T-cell (primary cell): ENCODE measurements around the gene SYNE1. TPM values are rescaled to one million over a fixed set of nuclear protein-coding genes. Genes with fewer than 3 reads are reported as not detected.

ENCODE experiments used
- ATAC-seq, 4 experiments: fragments of 200-7000 bp in 3 of 4; fragments of 150-1000 bp in 1 of 4; cut with Tn5 transposase; replicated peaks in 1 of 4; 1 replicate in 3 of 4; 2 replicates in 1 of 4; pipeline ENCODE4 v1.10.0; 2021; ENCODE audit warnings: moderate library complexity in 3 of 4, mild to moderate bottlenecking in 2 of 4, moderate number of reproducible peaks in 1 of 4
- CTCF ChIA-PET, 2 donors: fragments of 300-600 bp; sonication (Branson Sonifier 250); formaldehyde crosslinking; loops; one replicate each; lab custom pipeline; 2022; ENCODE audit warnings: antibody characterized with exemption in 2 of 2; lab: Charles Lee
- POLR2A ChIA-PET, 2 donors: fragments of 300-600 bp; sonication (Branson Sonifier 250); formaldehyde crosslinking; loops; one replicate each; lab custom pipeline; 2022; ENCODE audit warnings: antibody characterized with exemption in 2 of 2; lab: Charles Lee
- DNase-seq, 35 experiments: peaks; one replicate each; pipeline versions ENCODE4 v3.0.0 to v3.0.0-alpha.2; 2013 to 2023
- H3K27ac ChIP-seq: one replicate; pipeline ENCODE4 v1.5.1; 2013; ENCODE audit warnings: low read length
- H3K27me3 ChIP-seq, 2 experiments: replicated peaks in 1 of 2; 1 replicate in 1 of 2; 2 replicates in 1 of 2; pipeline versions ENCODE4 v1.6.1 to v1.7.0; 2013; ENCODE audit warnings: low read length in 1 of 2, mixed read lengths in 1 of 2; ENCODE audit not compliant: control insufficient read depth in 2 of 2, insufficient read depth in 2 of 2; ENCODE audit errors: extremely low read depth in 1 of 2
- H3K36me3 ChIP-seq, 2 donors: 1 replicate in 1 of 2; 2 replicates in 1 of 2; pipeline versions ENCODE4 v1.6.1 to v1.7.0; 2013; ENCODE audit warnings: low read length in 1 of 2; ENCODE audit not compliant: control insufficient read depth in 2 of 2, insufficient read depth in 1 of 2; ENCODE audit errors: extremely low read depth in 1 of 2
- H3K4me1 ChIP-seq, 2 experiments: 1 replicate in 1 of 2; 2 replicates in 1 of 2; pipeline versions ENCODE4 v1.6.1 to v1.7.0; 2013; ENCODE audit warnings: low read length in 2 of 2, mixed read lengths in 1 of 2; ENCODE audit not compliant: insufficient read depth in 2 of 2, control insufficient read depth in 1 of 2; ENCODE audit errors: extremely low read depth in 1 of 2
- H3K4me3 ChIP-seq, 2 donors: 1 replicate in 1 of 2; 2 replicates in 1 of 2; pipeline versions ENCODE4 v1.5.1 to v1.7.0; 2013; ENCODE audit warnings: mild to moderate bottlenecking in 2 of 2, low read length in 1 of 2, moderate library complexity in 1 of 2; ENCODE audit not compliant: control insufficient read depth in 1 of 2; ENCODE audit errors: extremely low read depth in 1 of 2
- H3K9me3 ChIP-seq: 2 replicates; pipeline ENCODE4 v1.7.0; 2013
- H3K27ac Mint-ChIP-seq, 2 donors: one replicate each; pipeline ENCODE4 v1.8.0; 2020 to 2021; ENCODE audit warnings: mild to moderate bottlenecking in 2 of 2, mixed read lengths in 2 of 2
- H3K27me3 Mint-ChIP-seq, 2 donors: one replicate each; pipeline ENCODE4 v1.8.0; 2021 to 2022; ENCODE audit warnings: mixed read lengths in 2 of 2
- H3K36me3 Mint-ChIP-seq: one replicate; pipeline ENCODE4 v1.8.0; 2021; ENCODE audit warnings: mixed read lengths
- H3K4me1 Mint-ChIP-seq, 3 donors: one replicate each; pipeline ENCODE4 v1.8.0; 2020 to 2022; ENCODE audit warnings: mixed read lengths in 3 of 3, mild to moderate bottlenecking in 1 of 3
- H3K4me3 Mint-ChIP-seq, 3 donors: one replicate each; pipeline ENCODE4 v1.8.0; 2020 to 2022; ENCODE audit warnings: mild to moderate bottlenecking in 3 of 3, mixed read lengths in 3 of 3, moderate library complexity in 3 of 3
- H3K9me3 Mint-ChIP-seq, 3 donors: one replicate each; pipeline ENCODE4 v1.8.0; 2020 to 2022; ENCODE audit warnings: mixed read lengths in 3 of 3
- WGBS: methylation state at CpG from one replicate; pipeline ENCODE4 v1.1.5; 2013; ENCODE audit warnings: missing lambda C conversion rate; ENCODE audit not compliant: insufficient coverage; 5-methylcytosine and 5-hydroxymethylcytosine counted together
- total RNA-seq, 35 experiments: library from RNA in 6 of 35; stranded (reverse) in 6 of 35; fragments of 120-200 nt in 1 of 35; gene quantifications; one replicate each; pipeline versions ENCODE4 v1.2.1 to v1.2.4 and lab custom pipeline; 2013 to 2026

The SYNE1 gene
- total RNA-seq, 5 donors from 2014 or later (not counting 1 experiment from before 2014, with no cell fraction given) = 174 to 235 (median 192) TPM

DNA sequence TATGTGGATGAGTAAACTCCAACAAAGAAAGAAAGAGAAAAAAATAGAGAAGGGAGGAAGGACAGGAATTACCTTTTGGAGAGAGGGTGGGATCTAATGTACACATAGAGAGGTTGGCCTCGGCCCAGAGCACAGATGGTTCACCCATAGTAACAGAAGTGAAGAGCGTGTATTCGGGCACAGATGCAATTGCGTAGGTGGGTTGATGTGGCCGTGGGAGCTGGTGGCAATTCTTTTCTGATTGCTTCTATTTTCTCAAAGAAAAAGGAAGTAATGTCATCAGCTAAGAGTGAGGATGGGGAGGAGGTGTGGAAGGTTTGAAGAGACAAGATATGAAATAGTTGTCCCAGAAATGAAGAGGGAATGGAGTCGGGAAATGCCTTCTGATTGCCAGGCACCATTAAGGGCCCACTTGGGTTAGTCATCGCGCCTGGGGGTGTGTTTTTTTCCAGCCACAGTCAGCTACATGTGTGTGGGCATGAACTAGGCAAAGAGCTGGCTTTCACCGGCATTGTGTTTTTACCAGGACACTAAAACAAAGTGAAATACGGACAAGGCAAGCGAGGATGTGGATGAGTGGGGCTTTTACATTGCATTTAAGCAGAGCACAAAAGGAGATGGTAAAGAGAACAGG lies 158.7 kb downstream of the SYNE1 start:
- no peaks in the 10 kb centered on the region for H3K4me1 ChIP-seq
- no peak overlapping the region for H3K4me3 ChIP-seq
- no peaks in the 10 kb centered on the region for H3K27me3 ChIP-seq
- Mint-ChIP-seq H3K36me3 (no peaks in the 10 kb centered on the region), H3K4me3 (no peak overlapping the region), H3K27me3 (peaks cover 0 to 4% of the 10 kb centered on the region in 2 donors), H3K4me1 (no peaks in the 10 kb centered on the region), H3K27ac (no peak overlapping the region), H3K9me3 (peaks cover 0 to 3% (median 0%) of the 10 kb centered on the region in 3 donors)
- ChIA-PET CTCF (interaction anchor here in 1 of 2 donors (0.6 kb wide), 1 partner anchor 204 kb away, joined by 7 read pairs; no protein-coding TSS in a partner anchor), POLR2A (no interaction called here)
- no peak for ATAC-seq
- H3K9me3 ChIP-seq = no peaks in the 10 kb centered on the region
- 91% methylated on average over 11 of the region's 11 CpGs for WGBS
- H3K27ac ChIP-seq = no peak overlapping the region
- H3K36me3 ChIP-seq = peaks cover 0 to 11% of the 10 kb centered on the region in 2 donors
- no peak for DNase-seq

DNA sequence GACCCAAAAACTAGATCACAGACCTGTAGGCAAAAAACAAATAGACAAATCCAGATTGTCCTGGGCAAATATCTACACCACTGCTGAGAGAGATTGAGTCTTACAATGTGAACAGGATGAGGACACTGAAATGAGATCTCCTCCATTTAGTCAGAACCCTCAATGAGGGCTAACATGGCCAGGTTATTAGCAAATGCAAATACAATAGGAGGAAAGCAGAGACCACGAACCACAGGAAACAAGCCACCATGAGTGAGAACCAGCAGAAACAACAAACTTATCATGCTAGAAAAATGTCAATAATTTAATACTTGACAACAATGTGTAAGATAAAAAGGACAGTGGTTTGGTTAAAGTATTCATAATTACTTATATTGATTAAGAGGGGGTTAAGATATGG lies 162.8 kb downstream of the SYNE1 start:
- DNase-seq (no peak), ATAC-seq (no peak)
- no peak overlapping the region for H3K27ac Mint-ChIP-seq
- Histone ChIP-seq H3K4me1 (no peaks in the 10 kb centered on the region), H3K4me3 (no peak overlapping the region), H3K9me3 (no peaks in the 10 kb centered on the region), H3K27me3 (no peaks in the 10 kb centered on the region), H3K27ac (no peak overlapping the region), H3K36me3 (peaks cover 0 to 3% of the 10 kb centered on the region in 2 donors)
- H3K4me1 Mint-ChIP-seq = no peaks in the 10 kb centered on the region
- no CpG with 5 or more reads among the region's 1 CpG for WGBS
- H3K9me3 Mint-ChIP-seq = peaks cover 0 to 3% (median 0%) of the 10 kb centered on the region in 3 donors
- peaks cover 0 to 8% of the 10 kb centered on the region in 2 donors for H3K27me3 Mint-ChIP-seq
- no peaks in the 10 kb centered on the region for H3K36me3 Mint-ChIP-seq
- POLR2A ChIA-PET = no interaction called here
- H3K4me3 Mint-ChIP-seq = no peak overlapping the region
- CTCF ChIA-PET = no interaction called here

DNA sequence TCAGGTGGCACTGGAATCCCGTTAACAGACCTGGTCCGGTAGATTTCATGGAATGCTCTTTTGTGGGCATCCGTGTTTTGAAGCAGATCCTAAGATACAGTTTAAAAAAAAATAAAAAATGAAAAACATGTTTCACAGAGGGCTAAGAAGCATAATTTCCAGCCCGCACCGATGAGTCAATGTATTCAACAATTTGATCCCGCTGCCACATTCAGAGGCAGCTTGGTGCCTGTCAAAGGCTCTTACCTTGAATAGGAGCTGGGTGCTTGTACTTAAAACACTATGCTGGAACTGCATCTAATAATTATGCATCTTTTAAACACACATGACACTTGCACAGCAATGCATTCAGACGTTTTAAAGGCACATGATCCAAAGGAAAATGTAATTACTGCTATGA lies 164.8 kb downstream of the SYNE1 start:
- Mint-ChIP-seq H3K4me3 (no peak overlapping the region), H3K27me3 (peaks cover 0 to 8% of the 10 kb centered on the region in 2 donors), H3K9me3 (peaks cover 0 to 3% (median 0%) of the 10 kb centered on the region in 3 donors), H3K27ac (no peak overlapping the region), H3K36me3 (no peaks in the 10 kb centered on the region), H3K4me1 (no peaks in the 10 kb centered on the region)
- Histone ChIP-seq H3K4me1 (no peaks in the 10 kb centered on the region), H3K36me3 (no peaks in the 10 kb centered on the region), H3K9me3 (no peaks in the 10 kb centered on the region), H3K4me3 (no peak overlapping the region), H3K27me3 (no peaks in the 10 kb centered on the region), H3K27ac (no peak overlapping the region)
- no peak for DNase-seq
- 96% methylated on average over 4 of the region's 7 CpGs for WGBS
- CTCF ChIA-PET = no interaction called here
- no peak for ATAC-seq
- POLR2A ChIA-PET = interaction anchor here in 1 of 2 donors (0.6 kb wide), 1 partner anchor 236 kb away, joined by 3 read pairs; no protein-coding TSS in a partner anchor

DNA sequence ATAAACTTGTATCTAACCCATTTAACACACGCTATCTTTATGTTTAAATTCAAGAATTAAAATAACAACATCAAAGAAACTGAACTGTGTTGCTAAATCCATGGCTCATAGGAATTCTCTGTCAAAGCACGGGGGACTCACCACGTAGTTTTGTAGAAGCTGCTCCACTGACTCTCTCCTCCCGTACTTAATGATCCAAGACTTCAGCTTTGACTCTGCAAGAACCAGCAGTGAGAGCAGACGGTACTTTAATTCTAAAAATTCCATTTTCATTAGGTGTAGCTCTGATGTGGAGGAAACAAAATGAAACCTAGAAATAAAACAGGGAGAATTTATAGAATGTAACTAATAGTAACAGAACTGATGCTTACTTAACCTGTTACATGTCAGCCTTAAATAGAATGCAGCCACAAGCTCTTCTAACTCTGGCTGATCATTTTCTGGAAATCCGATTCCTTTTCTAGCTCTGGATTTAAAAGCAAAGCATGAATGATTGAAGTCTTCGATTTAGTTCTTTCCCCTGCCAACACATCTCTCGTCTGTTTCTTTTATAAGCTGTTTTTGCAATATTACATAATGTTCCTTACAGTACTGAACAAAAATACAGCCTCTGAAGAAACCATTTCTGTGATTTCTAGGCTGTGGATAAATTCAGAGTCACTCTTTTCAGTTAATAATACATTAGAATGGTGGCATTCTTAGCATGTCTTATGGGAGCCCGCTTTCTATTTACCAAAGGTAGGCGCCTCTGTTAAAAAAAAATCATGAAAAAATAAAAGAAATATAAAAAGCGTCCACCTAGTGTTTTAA lies 165.5 kb downstream of the SYNE1 start:
- no peak overlapping the region for H3K27ac Mint-ChIP-seq
- H3K4me1 Mint-ChIP-seq = no peaks in the 10 kb centered on the region
- POLR2A ChIA-PET = no interaction called here
- DNase-seq (no peak), ATAC-seq (no peak)
- Histone ChIP-seq H3K4me1 (no peaks in the 10 kb centered on the region), H3K27ac (no peak overlapping the region), H3K4me3 (no peak overlapping the region), H3K9me3 (no peaks in the 10 kb centered on the region), H3K27me3 (no peaks in the 10 kb centered on the region), H3K36me3 (no peaks in the 10 kb centered on the region)
- WGBS = 89% methylated on average over 4 of the region's 11 CpGs
- peaks cover 0 to 3% (median 0%) of the 10 kb centered on the region in 3 donors for H3K9me3 Mint-ChIP-seq
- H3K27me3 Mint-ChIP-seq = peaks cover 0 to 8% of the 10 kb centered on the region in 2 donors
- CTCF ChIA-PET = no interaction called here
- H3K4me3 Mint-ChIP-seq = no peak overlapping the region
- H3K36me3 Mint-ChIP-seq = no peaks in the 10 kb centered on the region

DNA sequence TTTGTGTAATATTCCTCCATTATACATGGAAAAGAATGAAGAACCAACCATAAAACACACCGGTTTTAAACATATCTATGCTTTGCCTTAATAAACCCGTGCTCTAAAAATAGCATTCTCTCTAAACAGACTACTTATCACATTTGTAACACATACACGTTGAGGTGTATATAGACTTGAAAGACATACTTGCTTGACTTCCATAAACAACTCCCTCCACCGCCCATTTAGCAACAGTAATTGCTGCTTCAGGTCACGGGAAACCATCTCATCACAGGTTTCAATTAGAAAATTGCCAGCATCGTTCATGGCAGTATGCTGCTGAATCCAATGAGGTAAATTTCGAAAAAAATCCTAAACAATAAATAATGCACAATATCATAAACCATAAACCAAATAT lies 174.0 kb downstream of the SYNE1 start:
- H3K27me3 ChIP-seq = no peaks in the 10 kb centered on the region
- H3K4me1 ChIP-seq = peaks cover 0 to 4% of the 10 kb centered on the region in 2 experiments
- DNase-seq = no peak
- Mint-ChIP-seq H3K27me3 (peaks cover 4 to 16% of the 10 kb centered on the region in 2 donors), H3K36me3 (no peaks in the 10 kb centered on the region), H3K4me3 (peak overlapping the region in 1 of 3 donors; percentile 41), H3K9me3 (no peaks in the 10 kb centered on the region), H3K27ac (no peak overlapping the region), H3K4me1 (peaks cover 9 to 12% (median 11%) of the 10 kb centered on the region in 3 donors)
- H3K27ac ChIP-seq = no peak overlapping the region
- WGBS = 100% methylated on average over 1 of the region's 7 CpGs
- CTCF ChIA-PET = interaction anchor here in 1 of 2 donors (0.6 kb wide), 1 partner anchor 207 kb away, joined by 4 read pairs; no protein-coding TSS in a partner anchor
- no peak for ATAC-seq
- H3K4me3 ChIP-seq = no peak overlapping the region
- peaks cover 0 to 6% of the 10 kb centered on the region in 2 donors for H3K36me3 ChIP-seq
- POLR2A ChIA-PET = interaction anchor here in 1 of 2 donors (0.5 to 0.8 kb wide), 2 partner anchors 167 to 511 kb away, joined by 3 to 5 read pairs; no protein-coding TSS in a partner anchor
- H3K9me3 ChIP-seq = no peaks in the 10 kb centered on the region

DNA sequence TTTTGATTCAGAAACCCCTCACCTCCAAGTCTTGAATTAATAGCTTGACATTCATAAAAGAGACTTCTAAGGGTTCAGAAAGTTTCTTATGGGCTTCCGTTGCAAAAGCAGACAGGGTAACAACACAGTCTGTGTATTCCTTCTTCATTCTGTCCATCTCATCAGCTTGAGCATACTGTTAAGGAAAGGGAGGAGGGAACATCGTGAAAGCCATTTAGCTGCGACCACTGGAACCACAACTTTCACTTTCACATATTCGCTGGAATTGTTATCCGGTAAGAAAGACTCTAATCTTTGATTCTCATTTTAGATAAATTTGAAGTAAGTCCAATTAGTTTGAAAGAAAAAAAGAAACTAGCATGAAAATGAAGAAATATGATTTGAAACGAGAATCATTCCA lies 174.4 kb downstream of the SYNE1 start:
- H3K36me3 Mint-ChIP-seq = no peaks in the 10 kb centered on the region
- H3K9me3 ChIP-seq = no peaks in the 10 kb centered on the region
- no peaks in the 10 kb centered on the region for H3K9me3 Mint-ChIP-seq
- ChIA-PET CTCF (no interaction called here), POLR2A (interaction anchor here in 1 of 2 donors (0.8 kb wide), 1 partner anchor 511 kb away, joined by 5 read pairs; no protein-coding TSS in a partner anchor)
- peaks cover 9 to 12% (median 11%) of the 10 kb centered on the region in 3 donors for H3K4me1 Mint-ChIP-seq
- H3K27me3 Mint-ChIP-seq = peaks cover 4 to 16% of the 10 kb centered on the region in 2 donors
- H3K4me3 ChIP-seq = no peak overlapping the region
- peaks cover 0 to 4% of the 10 kb centered on the region in 2 experiments for H3K4me1 ChIP-seq
- ATAC-seq (no peak), DNase-seq (no peak)
- no peaks in the 10 kb centered on the region for H3K27me3 ChIP-seq
- H3K27ac ChIP-seq = no peak overlapping the region
- no CpG with 5 or more reads among the region's 6 CpGs for WGBS
- peaks cover 0 to 6% of the 10 kb centered on the region in 2 donors for H3K36me3 ChIP-seq
- H3K4me3 Mint-ChIP-seq = peak overlapping the region in 2 of 3 donors; percentile 19 to 41
- H3K27ac Mint-ChIP-seq = no peak overlapping the region
